H9 (cell line): Measurements from ENCODE around the gene CIT. TPM values are rescaled to one million over a fixed set of nuclear protein-coding genes. Genes with fewer than 3 reads are reported as not detected.

Experiments
- DNase-seq: peaks from one replicate; pipeline ENCODE4 v3.0.0-alpha.2; 2017
- H2AFZ ChIP-seq: one replicate; pipeline ENCODE4 v1.6.1; 2013; ENCODE audit warnings: mild to moderate bottlenecking, low read length, control low read depth, moderate library complexity
- H2AK5ac ChIP-seq: 2 replicates; pipeline ENCODE4 v1.6.1; 2013; ENCODE audit warnings: low read length, control low read depth, mixed read lengths; ENCODE audit not compliant: insufficient read length
- H2BK120ac ChIP-seq: one replicate; pipeline ENCODE4 v1.6.1; 2013; ENCODE audit warnings: low read depth, mild to moderate bottlenecking, low read length, control low read depth, inconsistent platforms; ENCODE audit not compliant: poor library complexity, severe bottlenecking
- H2BK12ac ChIP-seq: 2 replicates; pipeline ENCODE4 v1.6.1; 2013; ENCODE audit warnings: low read length, control low read depth, mixed read lengths, low read depth; ENCODE audit not compliant: insufficient read length
- H2BK15ac ChIP-seq: 2 replicates; pipeline ENCODE4 v1.6.1; 2013; ENCODE audit warnings: low read depth, low read length, control low read depth
- H2BK20ac ChIP-seq: one replicate; pipeline ENCODE4 v1.6.1; 2013; ENCODE audit warnings: low read depth, mild to moderate bottlenecking, low read length, control low read depth, inconsistent platforms; ENCODE audit not compliant: poor library complexity, severe bottlenecking
- H2BK5ac ChIP-seq: 2 replicates; pipeline ENCODE4 v1.6.1; 2013; ENCODE audit warnings: low read length, control low read depth, mixed read lengths; ENCODE audit not compliant: insufficient read length
- H3K14ac ChIP-seq: 2 replicates; pipeline ENCODE4 v1.6.1; 2013; ENCODE audit warnings: low read length, control low read depth; ENCODE audit not compliant: insufficient read depth
- H3K18ac ChIP-seq: 2 replicates; pipeline ENCODE4 v1.6.1; 2013; ENCODE audit warnings: low read depth, mild to moderate bottlenecking, mixed read lengths, low read length, control low read depth; ENCODE audit not compliant: insufficient read length
- H3K23ac ChIP-seq: 2 replicates; pipeline ENCODE4 v1.6.1; 2013; ENCODE audit warnings: low read length, control low read depth, mixed read lengths, low read depth; ENCODE audit not compliant: insufficient read length
- H3K23me2 ChIP-seq: 2 replicates; pipeline ENCODE4 v1.6.1; 2013; ENCODE audit warnings: low read depth, mild to moderate bottlenecking, mixed read lengths, low read length, control low read depth; ENCODE audit not compliant: insufficient read length, poor library complexity, severe bottlenecking
- H3K27ac ChIP-seq: 2 replicates; pipeline ENCODE4 v1.5.1; 2013; ENCODE audit warnings: low read length, control low read depth, mixed read lengths, low read depth; ENCODE audit not compliant: insufficient read length
- H3K27me3 ChIP-seq: 2 replicates; pipeline ENCODE4 v1.6.1; 2013; ENCODE audit warnings: low read length, control low read depth, inconsistent platforms; ENCODE audit not compliant: insufficient read depth
- H3K4ac ChIP-seq: 2 replicates; pipeline ENCODE4 v1.6.1; 2013; ENCODE audit warnings: low read depth, mild to moderate bottlenecking, control low read depth, inconsistent platforms, low read length, moderate library complexity
- H3K4me1 ChIP-seq: 2 replicates; pipeline ENCODE4 v1.6.1; 2013; ENCODE audit warnings: low read length, control low read depth, inconsistent platforms; ENCODE audit not compliant: insufficient read depth
- H3K4me2 ChIP-seq: 2 replicates; pipeline ENCODE4 v1.6.1; 2013; ENCODE audit warnings: low read length, control low read depth, mixed read lengths; ENCODE audit not compliant: insufficient read length, insufficient read depth
- H3K56ac ChIP-seq: 2 replicates; pipeline ENCODE4 v1.6.1; 2013; ENCODE audit warnings: low read depth, mild to moderate bottlenecking, mixed read lengths, low read length, control low read depth; ENCODE audit not compliant: insufficient read length
- H3K79me1 ChIP-seq: 2 replicates; pipeline ENCODE4 v1.6.1; 2013; ENCODE audit warnings: low read depth, mild to moderate bottlenecking, moderate library complexity, low read length, control low read depth, inconsistent platforms; ENCODE audit not compliant: insufficient read depth, poor library complexity, severe bottlenecking
- H3K79me2 ChIP-seq: 2 replicates; pipeline ENCODE4 v1.6.1; 2013; ENCODE audit warnings: low read length, control low read depth, inconsistent platforms; ENCODE audit not compliant: insufficient read depth
- H3K9ac ChIP-seq: 2 replicates; pipeline ENCODE4 v1.6.1; 2013; ENCODE audit warnings: low read length, control low read depth, mixed read lengths; ENCODE audit not compliant: insufficient read length; ENCODE audit errors: extremely low read depth
- H3K9me3 ChIP-seq: one replicate; pipeline ENCODE4 v1.6.1; 2013; ENCODE audit warnings: low read depth, low read length, inconsistent platforms; ENCODE audit not compliant: control insufficient read depth
- H3T11ph ChIP-seq: one replicate; pipeline ENCODE4 v1.6.1; 2013; ENCODE audit warnings: mild to moderate bottlenecking, low read length, control low read depth, inconsistent platforms
- H4K20me1 ChIP-seq: one replicate; pipeline ENCODE4 v1.6.1; 2013; ENCODE audit not compliant: control insufficient read depth, insufficient read length, insufficient read depth
- H4K5ac ChIP-seq: 2 replicates; pipeline ENCODE4 v1.6.1; 2013; ENCODE audit warnings: low read depth, mild to moderate bottlenecking, mixed read lengths, low read length, control low read depth; ENCODE audit not compliant: insufficient read length
- H4K8ac ChIP-seq: replicated peaks from 2 replicates; pipeline ENCODE4 v1.6.1; 2013; ENCODE audit warnings: low read length, control low read depth, mixed read lengths, low read depth; ENCODE audit not compliant: insufficient read length
- H4K91ac ChIP-seq: 2 replicates; pipeline ENCODE4 v1.6.1; 2013; ENCODE audit warnings: low read depth, mild to moderate bottlenecking, moderate library complexity, mixed read lengths, low read length, control low read depth; ENCODE audit not compliant: insufficient read length
- H3K27ac Mint-ChIP-seq, 3 experiments: 2 replicates in 2 of 3; 3 replicates in 1 of 3; pipeline ENCODE4 v1.8.0; 2020 to 2021; ENCODE audit warnings: mixed read lengths in 3 of 3, mild to moderate bottlenecking in 1 of 3, moderate library complexity in 1 of 3
- H3K27me3 Mint-ChIP-seq: 2 replicates; pipeline ENCODE4 v1.8.0; 2021; ENCODE audit warnings: low read depth, mild to moderate bottlenecking, moderate library complexity, mixed read lengths
- H3K36me3 Mint-ChIP-seq, 3 experiments: 2 replicates in 2 of 3; 3 replicates in 1 of 3; pipeline ENCODE4 v1.8.0; 2020 to 2021; ENCODE audit warnings: low read depth in 3 of 3, mixed read lengths in 3 of 3; ENCODE audit not compliant: insufficient read depth in 1 of 3
- H3K4me1 Mint-ChIP-seq, 2 experiments: 2 replicates each; pipeline ENCODE4 v1.8.0; 2020; ENCODE audit warnings: mixed read lengths in 2 of 2
- H3K4me3 Mint-ChIP-seq, 2 experiments: 2 replicates in 1 of 2; 3 replicates in 1 of 2; pipeline ENCODE4 v1.8.0; 2020 to 2021; ENCODE audit warnings: mild to moderate bottlenecking in 2 of 2, mixed read lengths in 2 of 2, moderate library complexity in 1 of 2
- H3K9me3 Mint-ChIP-seq, 2 experiments: 2 replicates in 1 of 2; 3 replicates in 1 of 2; pipeline ENCODE4 v1.8.0; 2020; ENCODE audit warnings: mild to moderate bottlenecking in 2 of 2, mixed read lengths in 2 of 2, moderate library complexity in 1 of 2
- CTCF ChIP-seq: fragments of 200-600 bp; sonication (generic); conservative IDR thresholded peaks from 3 replicates; pipeline ENCODE4 v1.8.0; 2021; ENCODE audit warnings: antibody characterized with exemption, mild to moderate bottlenecking
- WGBS: extraction: QIAGEN DNeasy Blood & Tissue Kit; methylation state at CpG from one replicate; pipeline ENCODE4 v1.1.7; 2013; ENCODE audit warnings: missing lambda C conversion rate, low lambda C conversion rate, mixed read lengths; ENCODE audit not compliant: insufficient read length; ENCODE audit errors: extremely low coverage; 5-methylcytosine and 5-hydroxymethylcytosine counted together
- total RNA-seq: library from RNA; stranded (reverse); gene quantifications from 2 replicates; pipeline ENCODE4 v1.2.1, GENCODE V29; 2021

Gene CIT
- total RNA-seq, 1 experiment from 2014 or later, result 55.3 TPM

GRCh38 chr12:119672194-119672593 is 204.9 kb downstream of the CIT start:
- TF ChIP-seq CTCF, result no peak
- Histone ChIP-seq H3T11ph (no peak overlapping the region), H4K91ac (no peak overlapping the region), H2BK20ac (no peak overlapping the region), H4K8ac (no peak overlapping the region), H3K4ac (no peak overlapping the region), H3K56ac (no peak overlapping the region), H3K4me1 (no peaks in the 10 kb centered on the region), H3K18ac (no peak overlapping the region), H3K23ac (no peak overlapping the region), H2BK12ac (no peak overlapping the region), H2AK5ac (no peak overlapping the region), H4K20me1 (no peaks in the 10 kb centered on the region), H2BK15ac (no peak overlapping the region), H3K79me2 (no peaks in the 10 kb centered on the region), H3K4me2 (no peak overlapping the region), H3K27ac (no peak overlapping the region), H3K9ac (no peak overlapping the region), H3K79me1 (peaks cover 4% of the 10 kb centered on the region), H3K9me3 (no peaks in the 10 kb centered on the region), H3K14ac (no peak overlapping the region), H2AFZ (no peak overlapping the region), H2BK120ac (no peak overlapping the region), H3K23me2 (no peaks in the 10 kb centered on the region), H2BK5ac (no peak overlapping the region), H3K27me3 (no peaks in the 10 kb centered on the region), H4K5ac (no peak overlapping the region)
- H3K36me3 Mint-ChIP-seq, result peaks cover 49 to 79% (median 72%) of the 10 kb centered on the region in 3 experiments
- no peaks in the 10 kb centered on the region for H3K9me3 Mint-ChIP-seq
- WGBS, result no CpG with 5 or more reads among the region's 8 CpGs
- no peak overlapping the region for H3K4me3 Mint-ChIP-seq
- H3K27me3 Mint-ChIP-seq, result no peaks in the 10 kb centered on the region
- H3K27ac Mint-ChIP-seq, result no peak overlapping the region
- peaks cover 7 to 11% of the 10 kb centered on the region in 2 experiments for H3K4me1 Mint-ChIP-seq
- no peak for DNase-seq
